Upper lobe of left lung (tissue), 6 donors: ENCODE results near the gene NHLRC4. TPM values are rescaled to one million over a fixed set of nuclear protein-coding genes. Genes with fewer than 3 reads are reported as not detected.

Source experiments
- ATAC-seq, 2 donors: fragments of 200-7000 bp; cut with Tn5 transposase; one replicate each; pipeline ENCODE4 v1.9.1; 2022; ENCODE audit warnings: mild to moderate bottlenecking in 2 of 2, moderate library complexity in 2 of 2; ENCODE audit not compliant: low FRiP score in 2 of 2
- DNase-seq, 2 donors: peaks; one replicate each; pipeline ENCODE4 v3.0.0-alpha.2; 2019 to 2020
- H3K27ac ChIP-seq, 4 donors: fragments of 200-600 bp; sonication (generic); one replicate each; pipeline ENCODE4 v1.5.1; 2016 to 2019
- H3K27me3 ChIP-seq, 4 donors: fragments of 200-600 bp; sonication (generic); one replicate each; pipeline ENCODE4 v1.5.1; 2017 to 2019
- H3K36me3 ChIP-seq, 4 donors: fragments of 200-600 bp; sonication (generic); one replicate each; pipeline ENCODE4 v1.5.1; 2016 to 2019
- H3K4me1 ChIP-seq, 4 donors: fragments of 200-600 bp; sonication (generic); one replicate each; pipeline ENCODE4 v1.5.1; 2018 to 2019
- H3K4me3 ChIP-seq, 4 donors: fragments of 200-600 bp; sonication (generic); one replicate each; pipeline ENCODE4 v1.5.1; 2017 to 2019; ENCODE audit warnings: mild to moderate bottlenecking in 2 of 4, moderate library complexity in 1 of 4
- H3K9me3 ChIP-seq, 4 donors: fragments of 200-600 bp; sonication (generic); one replicate each; pipeline ENCODE4 v1.5.1; 2018 to 2019
- CTCF ChIP-seq, 6 experiments: fragments of 450-650 bp in 4 of 6; fragments of 200-600 bp in 2 of 6; sonication (generic) in 2 of 6; IDR thresholded peaks; one replicate each; pipeline ENCODE4 v1.5.1; 2016 to 2019; ENCODE audit warnings: antibody characterized with exemption in 6 of 6
- EP300 ChIP-seq, 4 donors: sonication (generic); formaldehyde crosslinking; IDR thresholded peaks; one replicate each; pipeline ENCODE4 v1.5.1; 2017; ENCODE audit warnings: antibody characterized with exemption in 4 of 4, control low read depth in 2 of 4
- POLR2A ChIP-seq, 4 donors: fragments of 450-650 bp; IDR thresholded peaks; one replicate each; pipeline ENCODE4 v1.5.1; 2016 to 2017; ENCODE audit warnings: antibody characterized with exemption in 4 of 4, mild to moderate bottlenecking in 2 of 4
- POLR2AphosphoS5 ChIP-seq, 2 donors: sonication (generic); formaldehyde crosslinking; IDR thresholded peaks; one replicate each; pipeline ENCODE4 v1.5.1; 2017; ENCODE audit warnings: antibody characterized with exemption in 2 of 2
- WGBS, 2 donors: methylation state at CpG; one replicate each; pipeline ENCODE4 v1.1.5; 2017 to 2018; 5-methylcytosine and 5-hydroxymethylcytosine counted together
- total RNA-seq, 6 donors: library from RNA; depleted of rRNA in 4 of 6; stranded (reverse); fragments of >200 nt in 4 of 6; gene quantifications; one replicate each; pipeline versions ENCODE4 v1.1.0 to v1.2.1, GENCODE V29; 2016 to 2021
- donor health status: DM: no; HTN: no; CAD: no; lungs with moderate emphysema.
- donor health status: DM: no; HTN: yes; CAD: no; lungs with severe emphysema.

NHLRC4 gene
- total RNA-seq, 6 donors from 2014 or later: 1.2 to 7.8 (median 3.3) TPM

DNA sequence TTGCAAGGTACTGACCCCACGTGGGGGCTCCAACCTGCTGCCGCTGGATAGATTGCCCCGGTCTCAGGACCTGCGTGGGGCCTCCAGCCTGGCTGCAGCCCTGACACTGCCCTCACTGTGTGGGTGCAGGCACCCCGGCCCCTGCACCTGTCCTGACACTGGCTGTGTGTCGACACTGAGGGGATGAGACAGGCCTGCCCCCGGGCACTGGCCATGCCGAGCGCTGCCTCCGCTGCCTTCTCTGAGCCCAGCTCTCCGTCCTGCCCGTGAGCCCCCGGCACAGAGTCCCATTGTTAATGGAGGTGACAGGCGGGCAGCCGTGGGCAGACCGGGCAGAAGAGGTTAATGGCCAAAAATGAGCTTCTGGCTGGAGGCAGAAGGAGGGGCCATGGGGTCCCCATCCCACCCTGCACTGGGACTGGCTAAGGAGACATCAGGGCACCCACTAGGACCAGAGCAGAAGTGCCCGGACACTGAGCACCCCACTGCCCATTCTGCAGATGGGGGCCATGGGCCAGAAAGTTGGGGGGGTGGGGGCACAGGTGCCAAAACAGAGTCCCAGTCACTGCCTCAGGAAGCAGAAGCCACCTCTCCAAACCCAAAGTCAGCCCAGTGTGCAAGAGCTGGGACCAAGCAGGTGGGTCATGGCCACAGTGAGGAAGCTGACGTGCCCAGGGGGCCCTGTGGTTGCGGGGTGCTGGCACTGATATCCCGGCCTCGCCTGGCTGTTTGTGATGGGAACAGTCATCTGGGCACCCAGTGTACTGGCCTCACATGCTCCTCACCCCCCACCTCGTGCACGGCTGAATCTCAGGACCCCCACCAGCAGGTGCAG is 9.1 kb upstream of the NHLRC4 start:
- DNase-seq: no peak
- H3K27me3 ChIP-seq: peaks cover 1 to 30% (median 14%) of the 10 kb centered on the region in 4 donors
- H3K36me3 ChIP-seq: peaks cover under 1 to 14% (median 13%) of the 10 kb centered on the region in 4 donors
- H3K4me3 ChIP-seq: no peak overlapping the region
- no peak overlapping the region for H3K27ac ChIP-seq
- WGBS, 2 donors: 77 to 87% methylated on average over 8 to 23 of the region's 23 CpGs
- ATAC-seq: no peak
- H3K9me3 ChIP-seq: no peaks in the 10 kb centered on the region
- H3K4me1 ChIP-seq: peaks cover 0 to 17% (median 6%) of the 10 kb centered on the region in 4 donors
- TF ChIP-seq POLR2AphosphoS5 (IDR thresholded peaks at IDR 0.05) (no peak), CTCF (IDR thresholded peaks at IDR 0.05) (no peak), EP300 (IDR thresholded peaks at IDR 0.05) (no peak), POLR2A (IDR thresholded peaks at IDR 0.05) (no peak)

DNA sequence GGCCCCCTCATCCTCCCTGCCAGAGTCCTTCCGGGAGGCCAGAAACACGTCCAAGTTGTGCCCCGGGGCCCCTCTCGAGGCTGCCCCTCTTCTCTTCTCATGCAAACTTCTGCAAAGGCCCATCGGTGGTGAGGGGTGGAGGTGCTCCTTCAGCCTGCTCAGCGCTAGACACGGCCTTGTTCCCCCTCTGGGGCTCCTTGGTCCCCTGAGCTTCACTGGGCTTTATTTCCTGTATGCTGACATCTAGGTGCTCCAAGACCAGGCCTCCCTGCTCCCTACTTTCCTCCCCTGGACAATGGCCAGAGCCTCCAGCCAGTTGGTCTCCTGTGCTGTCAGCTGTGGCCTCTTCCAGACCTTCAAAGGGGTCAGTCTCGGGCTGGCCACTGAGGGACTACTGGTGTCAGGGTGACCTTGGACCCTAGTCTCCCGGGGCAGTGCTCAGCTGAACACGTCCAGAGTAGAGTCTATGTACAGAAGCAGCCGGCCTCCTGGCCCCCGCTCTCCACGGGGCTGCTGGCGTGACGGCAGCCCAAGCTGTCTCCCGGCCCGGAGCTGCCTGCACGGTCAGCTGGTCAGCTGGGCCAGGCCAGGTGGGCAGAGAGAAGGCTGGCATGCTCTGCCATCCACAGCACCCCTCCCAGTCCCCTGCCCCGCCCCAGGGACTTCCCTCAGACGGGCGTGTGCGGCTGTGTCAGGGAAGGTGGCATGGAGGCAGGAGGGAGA is 8.3 kb upstream of the NHLRC4 start:
- no peak for ATAC-seq

GRCh38 chr16:559021-559380 is 7.8 kb upstream of the NHLRC4 start:
- no peak for ATAC-seq
- H3K4me1 ChIP-seq: peaks cover 0 to 17% (median 6%) of the 10 kb centered on the region in 4 donors
- H3K4me3 ChIP-seq: no peak overlapping the region
- TF ChIP-seq CTCF (IDR thresholded peaks at IDR 0.05) (no peak), EP300 (IDR thresholded peaks at IDR 0.05) (no peak), POLR2A (IDR thresholded peaks at IDR 0.05) (no peak), POLR2AphosphoS5 (IDR thresholded peaks at IDR 0.05) (no peak)
- H3K27me3 ChIP-seq: peaks cover 1 to 30% (median 14%) of the 10 kb centered on the region in 4 donors
- no peaks in the 10 kb centered on the region for H3K9me3 ChIP-seq
- no peak overlapping the region for H3K27ac ChIP-seq
- peaks cover 0 to 3% (median 2%) of the 10 kb centered on the region in 4 donors for H3K36me3 ChIP-seq
- WGBS, 2 donors: 70% methylated on average over 14 of the region's 15 CpGs; no CpG with 5 or more reads in 1 of the 2 donors
- DNase-seq: no peak

More for the DNA sequence above, 8.3 kb upstream of the NHLRC4 start:
- Histone ChIP-seq H3K4me1 (peaks cover 0 to 17% (median 6%) of the 10 kb centered on the region in 4 donors), H3K4me3 (no peak overlapping the region), H3K27ac (no peak overlapping the region), H3K9me3 (no peaks in the 10 kb centered on the region), H3K27me3 (peaks cover 1 to 30% (median 14%) of the 10 kb centered on the region in 4 donors), H3K36me3 (peaks cover 0 to 8% (median 7%) of the 10 kb centered on the region in 4 donors)
- WGBS, 2 donors: 55 to 58% methylated on average over 17 to 19 of the region's 22 CpGs
- TF ChIP-seq CTCF (IDR thresholded peaks at IDR 0.05): no peak
- TF ChIP-seq POLR2A (IDR thresholded peaks at IDR 0.05): no peak
- TF ChIP-seq EP300 (IDR thresholded peaks at IDR 0.05): no peak
- TF ChIP-seq POLR2AphosphoS5 (IDR thresholded peaks at IDR 0.05): no peak
- no peak for DNase-seq

- H3K4me1 ChIP-seq: peaks cover 0 to 17% (median 6%) of the 10 kb centered on the region in 4 donors
- ATAC-seq: no peak
- no peaks in the 10 kb centered on the region for H3K36me3 ChIP-seq
- no peaks in the 10 kb centered on the region for H3K9me3 ChIP-seq
- WGBS, 2 donors: 20 to 21% methylated on average over 8 to 18 of the region's 62 CpGs
- DNase-seq: no peak
- peaks cover 1 to 30% (median 14%) of the 10 kb centered on the region in 4 donors for H3K27me3 ChIP-seq
- TF ChIP-seq EP300 (IDR thresholded peaks at IDR 0.05) (no peak), POLR2A (IDR thresholded peaks at IDR 0.05) (no peak), POLR2AphosphoS5 (IDR thresholded peaks at IDR 0.05) (no peak), CTCF (IDR thresholded peaks at IDR 0.05) (no peak)
- H3K27ac ChIP-seq: no peak overlapping the region
- H3K4me3 ChIP-seq: no peak overlapping the region
Measured at GRCh38 chr16:559411-560203, 7.2 kb upstream of the NHLRC4 start.
